Suprapubic skin (tissue), 4 donors: ENCODE measurements around the gene MAP2K7.

Experiments used
- CTCF ChIP-seq, 2 donors: fragments of 200-600 bp in 1 of 2; fragments of 450-650 bp in 1 of 2; sonication (generic) in 1 of 2; IDR thresholded peaks; one replicate each; pipeline ENCODE4 v1.5.1; 2016 to 2019; ENCODE audit warnings: antibody characterized with exemption in 2 of 2, mild to moderate bottlenecking in 1 of 2, moderate library complexity in 1 of 2
- POLR2A ChIP-seq, 2 donors: fragments of 450-650 bp; IDR thresholded peaks; one replicate each; pipeline ENCODE4 v1.6.1; 2017; ENCODE audit warnings: antibody characterized with exemption in 2 of 2, mild to moderate bottlenecking in 2 of 2, moderate library complexity in 2 of 2
- POLR2AphosphoS5 ChIP-seq, 3 donors: sonication (generic); formaldehyde crosslinking; IDR thresholded peaks; one replicate each; pipeline ENCODE4 v1.6.1; 2017; ENCODE audit warnings: antibody characterized with exemption in 3 of 3

DNA sequence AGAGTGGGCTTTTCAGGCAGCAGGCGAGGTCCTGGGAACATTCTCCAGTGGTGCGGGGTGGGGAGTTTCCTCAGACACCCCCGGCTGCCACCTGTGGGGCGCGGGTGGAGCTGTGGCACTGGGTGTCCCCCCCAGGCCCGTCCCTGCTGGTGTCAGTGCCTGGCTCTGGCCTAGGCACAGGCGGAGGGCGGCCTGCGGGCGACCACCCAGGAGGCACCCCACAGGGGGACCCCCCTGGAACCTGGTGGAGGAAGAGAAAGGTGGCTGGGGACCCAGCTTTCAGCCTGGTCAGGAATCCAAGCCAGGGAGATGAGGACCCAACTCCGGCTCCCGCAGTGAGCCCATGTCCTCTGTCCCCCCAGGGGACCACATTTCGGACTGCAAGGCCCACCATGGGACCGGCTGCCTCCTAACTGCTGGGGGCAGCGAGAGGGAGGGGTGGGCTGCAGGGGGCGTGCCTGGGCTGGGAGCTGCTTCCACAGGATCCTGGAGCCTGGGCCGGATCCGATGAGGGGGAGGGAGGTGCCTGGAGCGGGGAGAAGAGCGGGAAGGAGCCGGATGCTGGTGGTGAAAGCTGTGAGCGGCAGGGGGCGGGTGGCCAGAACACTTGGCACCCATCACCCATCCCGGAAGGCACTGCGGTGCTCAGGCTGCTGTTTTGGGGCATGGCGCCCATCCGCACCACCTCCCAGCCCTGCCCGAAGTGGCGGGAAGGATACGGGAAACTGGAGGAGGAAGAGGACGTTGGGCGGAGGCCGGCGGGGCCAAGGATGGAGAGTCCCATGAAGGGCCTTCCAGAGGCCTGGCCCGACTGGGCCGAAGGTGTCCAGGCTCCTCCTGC, 27.8 kb downstream of the MAP2K7 start:
- TF ChIP-seq CTCF (IDR thresholded peaks at IDR 0.05), result no peak
- TF ChIP-seq POLR2AphosphoS5 (IDR thresholded peaks at IDR 0.05), result no peak
- no peak for TF ChIP-seq POLR2A (IDR thresholded peaks at IDR 0.05)
